ENCODE results near the gene NEU4. TPM values are rescaled to one million over a fixed set of nuclear protein-coding genes. Genes with fewer than 3 reads are reported as not detected.
A peak's percentile ranks its signal among the peaks of the same experiment; 100 is the strongest.

Gene NEU4
- total RNA-seq, 1 donor from 2014 or later, result 0.42 TPM

- Mint-ChIP-seq H3K4me1 (ENCODE audit: low read depth) (peaks cover 9% of the 10 kb centered on the region), H3K36me3 (ENCODE audit: low read depth) (no peaks in the 10 kb centered on the region), H3K27me3 (ENCODE audit: low read depth) (peaks cover 2% of the 10 kb centered on the region), H3K27ac (ENCODE audit: unreplicated experiment) (no peak overlapping the region), H3K9me3 (ENCODE audit: low read depth) (no peaks in the 10 kb centered on the region), H3K4me3 (ENCODE audit: unreplicated experiment) (no peak overlapping the region)
- DNase-seq (ENCODE audit: low spot score), result peak; percentile 69
- TF ChIP-seq, protein P1, sequence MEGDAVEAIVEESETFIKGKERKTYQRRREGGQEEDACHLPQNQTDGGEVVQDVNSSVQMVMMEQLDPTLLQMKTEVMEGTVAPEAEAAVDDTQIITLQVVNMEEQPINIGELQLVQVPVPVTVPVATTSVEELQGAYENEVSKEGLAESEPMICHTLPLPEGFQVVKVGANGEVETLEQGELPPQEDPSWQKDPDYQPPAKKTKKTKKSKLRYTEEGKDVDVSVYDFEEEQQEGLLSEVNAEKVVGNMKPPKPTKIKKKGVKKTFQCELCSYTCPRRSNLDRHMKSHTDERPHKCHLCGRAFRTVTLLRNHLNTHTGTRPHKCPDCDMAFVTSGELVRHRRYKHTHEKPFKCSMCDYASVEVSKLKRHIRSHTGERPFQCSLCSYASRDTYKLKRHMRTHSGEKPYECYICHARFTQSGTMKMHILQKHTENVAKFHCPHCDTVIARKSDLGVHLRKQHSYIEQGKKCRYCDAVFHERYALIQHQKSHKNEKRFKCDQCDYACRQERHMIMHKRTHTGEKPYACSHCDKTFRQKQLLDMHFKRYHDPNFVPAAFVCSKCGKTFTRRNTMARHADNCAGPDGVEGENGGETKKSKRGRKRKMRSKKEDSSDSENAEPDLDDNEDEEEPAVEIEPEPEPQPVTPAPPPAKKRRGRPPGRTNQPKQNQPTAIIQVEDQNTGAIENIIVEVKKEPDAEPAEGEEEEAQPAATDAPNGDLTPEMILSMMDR (IDR thresholded peaks at IDR 0.05), result no peak
Observed at GRCh38 chr2:241859017-241859435, 50.0 kb downstream of the NEU4 start.

DNA sequence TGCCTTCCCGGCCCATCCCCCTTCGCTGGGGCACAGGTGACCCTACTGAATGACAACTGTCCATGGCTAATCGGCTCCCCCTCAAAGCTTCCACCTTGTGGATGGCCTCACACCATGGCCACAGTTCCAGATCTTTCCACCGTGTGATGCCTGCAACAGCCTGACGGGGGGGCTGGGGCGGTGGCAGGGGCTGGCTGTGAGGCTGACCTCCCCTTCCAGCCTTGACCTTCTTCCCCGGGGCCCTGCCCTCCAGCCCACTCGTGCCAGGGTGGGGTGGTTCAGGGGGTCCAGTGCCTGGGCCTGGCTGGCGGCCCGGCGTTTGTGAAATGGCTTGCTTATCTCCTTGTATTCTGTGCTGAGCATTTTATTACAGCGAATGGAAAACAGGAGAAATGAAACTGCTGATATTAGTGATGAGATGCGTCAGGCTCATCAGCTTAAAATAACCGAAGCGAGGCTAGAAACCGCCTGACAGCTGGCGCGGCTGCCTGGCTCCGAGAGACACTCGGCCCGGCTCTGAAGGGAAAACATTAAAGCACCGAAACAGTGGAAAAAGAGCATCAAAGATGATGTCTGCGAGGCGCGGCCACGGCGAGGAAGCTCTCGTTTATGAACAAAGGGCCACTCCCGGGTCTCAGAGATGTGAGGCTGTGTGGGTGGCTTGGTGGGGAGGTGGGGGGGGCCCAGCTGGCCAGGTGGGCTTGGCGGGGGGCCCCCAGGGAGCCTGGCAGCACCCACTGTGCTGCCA lies 50.6 kb downstream of the NEU4 start:
- Mint-ChIP-seq H3K4me3 (ENCODE audit: unreplicated experiment) (no peak overlapping the region), H3K27ac (ENCODE audit: unreplicated experiment) (no peak overlapping the region), H3K9me3 (ENCODE audit: low read depth) (no peaks in the 10 kb centered on the region), H3K4me1 (ENCODE audit: low read depth) (peaks cover 3% of the 10 kb centered on the region), H3K27me3 (ENCODE audit: low read depth) (peaks cover 8% of the 10 kb centered on the region), H3K36me3 (ENCODE audit: low read depth) (no peaks in the 10 kb centered on the region)
- TF ChIP-seq, protein P1 (IDR thresholded peaks at IDR 0.05), result peak; percentile 37
- peak; percentile 63 for DNase-seq (ENCODE audit: low spot score)

DNA sequence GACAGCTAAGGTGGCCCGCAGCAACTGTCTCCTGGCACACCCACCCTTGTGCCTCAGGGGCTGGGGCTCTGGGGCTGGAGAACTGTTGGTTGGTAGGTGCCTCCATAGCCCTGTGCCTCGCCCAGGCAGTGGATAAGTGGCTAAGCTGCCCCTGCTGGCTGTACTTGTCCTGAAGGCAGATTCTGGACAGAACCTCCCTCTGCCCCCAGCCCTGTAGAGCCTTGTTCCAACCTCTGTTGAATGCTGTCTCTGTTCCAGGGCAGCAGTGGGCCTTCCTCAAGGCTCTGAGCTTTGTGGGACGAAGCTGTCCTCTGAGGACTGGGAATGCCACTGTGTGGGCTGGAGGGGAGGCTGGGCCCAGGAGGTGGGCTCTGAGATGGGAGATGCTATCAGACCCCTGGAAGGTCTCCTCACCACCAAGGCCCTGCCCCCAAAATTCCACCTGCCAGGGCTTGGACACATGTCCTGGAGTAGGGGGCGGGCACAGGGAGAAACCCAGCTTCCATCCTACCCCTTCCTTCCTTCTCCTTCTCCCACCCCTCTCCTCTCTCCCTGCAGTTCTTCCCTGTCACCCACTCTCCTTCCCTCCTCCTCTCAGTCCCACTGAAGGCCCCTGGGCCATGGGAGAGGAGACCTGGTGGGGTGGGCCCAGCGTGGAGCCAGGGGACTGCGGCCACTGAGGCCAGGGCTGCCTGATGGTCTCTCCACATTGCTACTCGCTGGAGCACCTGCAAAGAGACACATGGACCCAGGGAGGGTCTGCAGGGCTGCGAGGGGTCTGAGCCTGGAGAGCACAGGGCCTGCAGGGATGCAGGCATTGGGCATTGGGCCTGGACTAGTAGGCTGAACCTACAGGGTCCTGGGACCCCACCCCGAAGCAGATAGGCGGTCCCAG lies 51.4 kb downstream of the NEU4 start:
- Mint-ChIP-seq H3K36me3 (ENCODE audit: low read depth) (no peaks in the 10 kb centered on the region), H3K27me3 (ENCODE audit: low read depth) (peaks cover 17% of the 10 kb centered on the region), H3K4me1 (ENCODE audit: low read depth) (no peaks in the 10 kb centered on the region), H3K9me3 (ENCODE audit: low read depth) (no peaks in the 10 kb centered on the region), H3K4me3 (ENCODE audit: unreplicated experiment) (no peak overlapping the region), H3K27ac (ENCODE audit: unreplicated experiment) (no peak overlapping the region)
- DNase-seq (ENCODE audit: low spot score), result peak; percentile 74
- TF ChIP-seq, protein P1 (IDR thresholded peaks at IDR 0.05), result no peak

DNA sequence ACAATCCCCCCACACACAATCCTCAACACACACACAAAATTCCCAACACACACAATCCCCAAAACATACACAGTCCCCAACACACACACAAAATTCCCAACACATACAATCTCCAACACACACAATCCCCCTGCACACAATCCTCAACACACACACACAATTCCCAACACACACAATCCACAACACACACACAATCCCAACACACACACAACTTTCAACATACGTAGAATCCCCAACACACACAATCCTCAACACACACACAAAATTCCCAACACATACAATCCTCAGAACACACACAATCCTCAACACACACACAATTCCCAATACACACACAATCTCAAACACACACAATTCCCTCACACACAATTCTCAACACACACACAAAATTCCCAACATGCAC lies 52.3 kb downstream of the NEU4 start:
- no peak for DNase-seq (ENCODE audit: low spot score)
- TF ChIP-seq, protein P1 (IDR thresholded peaks at IDR 0.05), result no peak
- Mint-ChIP-seq H3K36me3 (ENCODE audit: low read depth) (no peaks in the 10 kb centered on the region), H3K9me3 (ENCODE audit: low read depth) (no peaks in the 10 kb centered on the region), H3K27ac (ENCODE audit: unreplicated experiment) (no peak overlapping the region), H3K4me3 (ENCODE audit: unreplicated experiment) (no peak overlapping the region), H3K4me1 (ENCODE audit: low read depth) (no peaks in the 10 kb centered on the region), H3K27me3 (ENCODE audit: low read depth) (peaks cover 23% of the 10 kb centered on the region)

DNA sequence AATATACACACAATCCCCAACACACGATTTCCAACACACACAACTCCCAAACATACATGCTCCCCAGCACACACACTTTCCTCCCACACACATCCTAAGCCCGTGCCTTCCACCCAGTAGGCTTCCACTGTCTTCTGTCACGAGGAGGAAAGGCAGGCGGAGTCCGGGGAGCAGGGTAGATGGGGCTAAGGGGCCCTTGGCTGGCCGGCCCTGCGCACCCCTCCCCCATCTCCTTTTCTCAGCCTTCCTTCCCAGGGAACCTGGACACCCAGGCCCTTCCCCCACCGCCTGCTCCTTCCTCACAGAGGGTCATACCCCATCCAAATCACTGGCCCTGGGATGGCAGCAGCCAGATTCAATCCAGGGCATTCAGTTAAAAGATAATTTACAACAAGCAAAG lies 53.1 kb downstream of the NEU4 start:
- H3K27me3 Mint-ChIP-seq (ENCODE audit: low read depth), result peaks cover 23% of the 10 kb centered on the region
- no peaks in the 10 kb centered on the region for H3K36me3 Mint-ChIP-seq (ENCODE audit: low read depth)
- TF ChIP-seq, protein P1 (IDR thresholded peaks at IDR 0.05), result no peak
- DNase-seq (ENCODE audit: low spot score), result peak; percentile 43
- no peak overlapping the region for H3K27ac Mint-ChIP-seq (ENCODE audit: unreplicated experiment)
- H3K4me3 Mint-ChIP-seq (ENCODE audit: unreplicated experiment), result no peak overlapping the region
- H3K4me1 Mint-ChIP-seq (ENCODE audit: low read depth), result no peaks in the 10 kb centered on the region
- no peaks in the 10 kb centered on the region for H3K9me3 Mint-ChIP-seq (ENCODE audit: low read depth)
